Keratinocyte (primary cell): ENCODE measurements around the gene CDC34. TPM values are rescaled to one million over a fixed set of nuclear protein-coding genes. Genes with fewer than 3 reads are reported as not detected.

ENCODE experiments used
- DNase-seq: peaks from one replicate; pipeline ENCODE4 v3.0.0-alpha.2; 2011; ENCODE audit warnings: low read depth, missing footprints, low spot score
- FAIRE-seq: peaks from 2 replicates; lab custom pipeline; 2011; peaks lifted over from hg19 to GRCh38; lab: Jason Lieb, UNC
- H2AFZ ChIP-seq: 2 replicates; pipeline ENCODE4 v1.6.0; 2012; ENCODE audit warnings: low read length, control low read depth, inconsistent platforms; ENCODE audit not compliant: control insufficient read depth
- H3K27ac ChIP-seq: 2 replicates; pipeline ENCODE4 v1.5.1; 2011; ENCODE audit warnings: low read length; ENCODE audit not compliant: control insufficient read depth, insufficient read depth
- H3K27me3 ChIP-seq: 3 replicates; pipeline ENCODE4 v1.6.0; 2011; ENCODE audit warnings: low read length; ENCODE audit not compliant: control insufficient read depth, insufficient read depth; ENCODE audit errors: extremely low read depth
- H3K36me3 ChIP-seq, 2 experiments: 2 replicates in 1 of 2; 3 replicates in 1 of 2; pipeline ENCODE4 v1.5.1; 2011; ENCODE audit warnings: low read length in 2 of 2, mild to moderate bottlenecking in 1 of 2; ENCODE audit not compliant: control insufficient read depth in 2 of 2, insufficient read depth in 2 of 2; ENCODE audit errors: extremely low read depth in 1 of 2
- H3K4me1 ChIP-seq: 3 replicates; pipeline ENCODE4 v1.5.1; 2011; ENCODE audit warnings: low read length; ENCODE audit not compliant: control insufficient read depth, insufficient read depth; ENCODE audit errors: extremely low read depth
- H3K4me2 ChIP-seq: 3 replicates; pipeline ENCODE4 v1.6.0; 2011; ENCODE audit warnings: low read depth, low read length; ENCODE audit not compliant: control insufficient read depth, insufficient read depth; ENCODE audit errors: extremely low read depth
- H3K4me3 ChIP-seq, 3 experiments: fragments of 200-600 bp in 1 of 3; sonication (generic) in 1 of 3; 2 replicates in 2 of 3; 3 replicates in 1 of 3; pipeline ENCODE4 v1.5.1; 2011 to 2016; ENCODE audit warnings: low read length in 3 of 3, mild to moderate bottlenecking in 3 of 3, control low read depth in 2 of 3, inconsistent platforms in 1 of 3, low read depth in 1 of 3, mixed read lengths in 1 of 3, mixed run types in 1 of 3, moderate library complexity in 1 of 3; ENCODE audit not compliant: control insufficient read depth in 2 of 3, insufficient read depth in 2 of 3; ENCODE audit errors: extremely low read depth in 1 of 3
- H3K79me2 ChIP-seq: 2 replicates; pipeline ENCODE4 v1.6.0; 2012; ENCODE audit warnings: low read length; ENCODE audit not compliant: control insufficient read depth, insufficient read depth
- H3K9ac ChIP-seq: 3 replicates; pipeline ENCODE4 v1.6.0; 2011; ENCODE audit warnings: low read length; ENCODE audit not compliant: control insufficient read depth, insufficient read depth; ENCODE audit errors: extremely low read depth
- H3K9me1 ChIP-seq: 3 replicates; pipeline ENCODE4 v1.6.0; 2011; ENCODE audit warnings: low read length; ENCODE audit not compliant: control insufficient read depth, insufficient read depth; ENCODE audit errors: extremely low read depth
- H3K9me3 ChIP-seq: 2 replicates; pipeline ENCODE4 v1.5.1; 2012; ENCODE audit warnings: low read depth, low read length; ENCODE audit not compliant: control insufficient read depth
- H4K20me1 ChIP-seq: 3 replicates; pipeline ENCODE4 v1.6.0; 2011; ENCODE audit warnings: low read length; ENCODE audit not compliant: control insufficient read depth, insufficient read depth; ENCODE audit errors: extremely low read depth
- CTCF ChIP-seq, 3 experiments: IDR thresholded peaks in 1 of 3; conservative IDR thresholded peaks in 1 of 3; optimal IDR thresholded peaks in 1 of 3; 2 replicates in 2 of 3; 3 replicates in 1 of 3; pipeline versions ENCODE3 to v1.5.1; 2011; ENCODE audit warnings: low read length in 3 of 3, mild to moderate bottlenecking in 3 of 3, moderate library complexity in 2 of 3, control low read depth in 1 of 3, inconsistent platforms in 1 of 3; ENCODE audit not compliant: insufficient read depth in 2 of 3; ENCODE audit errors: extremely low read depth in 1 of 3
- EZH2 ChIP-seq: IDR thresholded peaks from one replicate; pipeline ENCODE4 v1.6.1; 2012; ENCODE audit warnings: inconsistent platforms, mild to moderate bottlenecking, low read length, moderate library complexity
- dilution Hi-C: fragments of 300-500 bp; cut with MboI; formaldehyde crosslinking; loops from one replicate; pipeline ENCODE4 v1.7.0; 2020; ENCODE audit warnings: low sequenced_read_pairs; ENCODE audit not compliant: extremely low pct_ligation_motif_present
- polyA plus RNA-seq, 5 experiments: library from polyadenylated mRNA; depleted of rRNA in 3 of 5; stranded (reverse) in 3 of 5; stranded (forward) in 1 of 5; unstranded in 1 of 5; fragments of >200 nt; gene quantifications; 1 replicate in 1 of 5; 2 replicates in 3 of 5; 3 replicates in 1 of 5; pipeline versions ENCODE4 v1.2.1 to v1.2.3, GENCODE V29; 2011 to 2012; ENCODE audit warnings: missing spikeins in 2 of 5, low read depth in 1 of 5, low replicate concordance in 1 of 5

CDC34 gene
- polyA plus RNA-seq, 1 donor (not counting 4 experiments of a cell fraction or from before 2014, with no cell fraction given) = 47.5 TPM

GRCh38 chr19:498511-498891, 33.1 kb upstream of the CDC34 start:
- Histone ChIP-seq H3K36me3 (no peaks in the 10 kb centered on the region), H3K9me3 (no peaks in the 10 kb centered on the region), H3K4me1 (no peaks in the 10 kb centered on the region), H3K4me2 (no peak overlapping the region), H2AFZ (no peak overlapping the region), H3K9ac (no peak overlapping the region), H4K20me1 (no peaks in the 10 kb centered on the region), H3K79me2 (no peaks in the 10 kb centered on the region), H3K9me1 (no peaks in the 10 kb centered on the region), H3K27me3 (peaks cover 25% of the 10 kb centered on the region), H3K27ac (no peak overlapping the region), H3K4me3 (no peak overlapping the region)
- FAIRE-seq (no peak), DNase-seq (no peak)
- TF ChIP-seq EZH2 = no peak
- TF ChIP-seq CTCF (optimal IDR thresholded peaks at IDR 0.05 in 1 of 3, IDR thresholded peaks at IDR 0.05 in 1 of 3, conservative IDR thresholded peaks at IDR 0.05 in 1 of 3; ENCODE audit: extremely low read depth in 1 of 3, insufficient read depth in 2 of 3, low read length in 3 of 3) = no peak
- dilution Hi-C loops = no loop called here

DNA sequence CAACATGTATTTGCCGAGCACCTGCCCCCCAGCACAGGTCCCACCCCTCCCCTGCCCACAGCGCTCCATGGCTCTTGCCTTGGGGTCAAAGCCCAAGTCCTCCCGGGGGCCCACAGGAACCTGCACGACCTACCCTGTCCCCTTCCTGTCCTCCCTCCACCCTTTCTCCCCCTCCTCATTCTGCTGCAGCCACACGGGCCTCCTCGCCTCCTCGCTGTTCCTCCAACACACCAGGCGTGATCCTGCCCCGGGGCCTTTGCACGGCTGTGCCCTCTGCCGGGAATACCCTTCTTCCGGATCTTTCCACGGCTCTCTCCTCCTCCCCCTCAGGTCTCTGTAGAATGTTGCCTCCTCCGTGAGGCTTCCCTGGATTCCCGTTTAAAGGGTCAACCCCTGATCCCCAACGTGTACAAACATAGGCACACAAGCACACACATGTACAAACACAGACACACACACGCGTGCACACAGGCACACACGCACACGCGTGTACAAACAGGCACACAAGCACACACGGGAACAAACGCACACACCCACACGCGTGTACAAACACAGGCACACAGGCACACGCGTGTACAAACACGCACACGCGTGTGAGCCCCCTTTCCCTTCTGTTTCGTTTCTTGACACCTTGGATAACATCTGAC, 32.5 kb upstream of the CDC34 start:
- H2AFZ ChIP-seq = no peak overlapping the region
- no peak overlapping the region for H3K4me2 ChIP-seq
- dilution Hi-C loops = no loop called here
- H4K20me1 ChIP-seq = no peaks in the 10 kb centered on the region
- no peaks in the 10 kb centered on the region for H3K79me2 ChIP-seq
- no peak overlapping the region for H3K4me3 ChIP-seq
- TF ChIP-seq CTCF (optimal IDR thresholded peaks at IDR 0.05 in 1 of 3, IDR thresholded peaks at IDR 0.05 in 1 of 3, conservative IDR thresholded peaks at IDR 0.05 in 1 of 3; ENCODE audit: extremely low read depth in 1 of 3, insufficient read depth in 2 of 3, low read length in 3 of 3) = no peak
- TF ChIP-seq EZH2 = no peak
- no peak overlapping the region for H3K27ac ChIP-seq
- FAIRE-seq (no peak), DNase-seq (no peak)
- no peaks in the 10 kb centered on the region for H3K9me3 ChIP-seq
- H3K4me1 ChIP-seq = no peaks in the 10 kb centered on the region
- no peaks in the 10 kb centered on the region for H3K9me1 ChIP-seq
- peaks cover 25% of the 10 kb centered on the region for H3K27me3 ChIP-seq
- H3K9ac ChIP-seq = no peak overlapping the region
- no peaks in the 10 kb centered on the region for H3K36me3 ChIP-seq
